GM21825 (cell line): Measurements from ENCODE around the gene SAXO1.

Experiments used
- ATAC-seq: cut with Tn5 transposase; IDR thresholded peaks from one replicate; pipeline ENCODE4 v1.9.1; 2021; ENCODE audit warnings: mild to moderate bottlenecking, moderate library complexity; ENCODE audit not compliant: unreplicated experiment

SAXO1 gene

DNA sequence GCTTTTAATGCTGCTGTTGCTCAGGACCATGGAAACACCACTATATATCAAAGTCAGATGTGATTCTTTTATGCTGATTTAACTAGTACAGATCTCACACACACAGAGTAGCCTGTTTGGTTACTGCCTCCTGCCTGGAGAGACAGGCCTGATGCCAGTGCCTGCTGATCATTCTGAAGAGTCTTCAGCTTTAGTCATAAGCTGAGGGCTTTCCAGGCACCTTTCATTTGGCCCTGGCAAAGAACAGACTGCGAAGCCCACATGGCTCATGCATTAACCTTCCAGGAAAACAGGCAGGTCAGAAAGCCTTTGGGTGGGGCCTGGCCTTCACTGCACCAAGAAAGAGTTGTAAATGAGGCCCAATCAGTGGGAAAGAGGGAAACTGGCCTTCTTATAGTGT is 144.7 kb downstream of the SAXO1 start:
- ATAC-seq = no peak

DNA sequence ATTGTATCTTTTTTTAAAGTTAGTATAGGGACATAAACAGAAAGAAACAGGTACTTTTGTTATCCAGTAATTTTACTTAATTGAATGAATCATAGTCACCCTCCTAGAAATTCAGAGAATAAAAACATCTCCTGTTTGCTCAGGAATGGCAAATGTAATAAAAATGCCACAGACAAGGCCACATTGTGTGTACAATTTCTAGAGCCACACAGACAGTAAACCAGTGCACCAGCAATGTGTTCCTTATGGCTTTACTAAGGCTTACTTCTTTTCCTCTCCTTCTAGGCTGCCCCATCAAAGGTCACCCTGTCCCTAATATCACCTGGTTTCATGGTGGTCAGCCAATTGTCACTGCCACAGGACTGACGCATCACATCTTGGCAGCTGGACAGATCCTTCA is 145.5 kb downstream of the SAXO1 start:
- ATAC-seq = no peak

DNA sequence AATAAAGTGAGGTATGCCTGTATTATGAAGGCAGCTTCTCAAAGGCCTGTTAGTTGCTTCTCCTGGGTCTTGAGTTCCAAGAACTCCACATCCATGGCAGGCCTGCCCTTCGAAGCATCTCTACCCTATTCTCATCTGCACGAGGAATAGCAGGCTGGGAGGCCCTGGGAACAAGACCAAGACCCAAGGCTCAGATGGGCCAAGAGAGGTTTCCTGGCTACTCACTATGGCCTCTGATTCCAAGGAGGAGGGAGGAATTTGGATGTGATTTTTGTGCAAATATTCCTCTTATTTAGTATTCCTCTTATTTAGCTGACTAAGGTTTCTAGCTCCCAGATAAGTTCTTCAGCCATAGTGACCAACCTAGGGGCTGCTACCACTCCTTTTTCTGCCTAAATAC is 151.3 kb downstream of the SAXO1 start:
- ATAC-seq = no peak

DNA sequence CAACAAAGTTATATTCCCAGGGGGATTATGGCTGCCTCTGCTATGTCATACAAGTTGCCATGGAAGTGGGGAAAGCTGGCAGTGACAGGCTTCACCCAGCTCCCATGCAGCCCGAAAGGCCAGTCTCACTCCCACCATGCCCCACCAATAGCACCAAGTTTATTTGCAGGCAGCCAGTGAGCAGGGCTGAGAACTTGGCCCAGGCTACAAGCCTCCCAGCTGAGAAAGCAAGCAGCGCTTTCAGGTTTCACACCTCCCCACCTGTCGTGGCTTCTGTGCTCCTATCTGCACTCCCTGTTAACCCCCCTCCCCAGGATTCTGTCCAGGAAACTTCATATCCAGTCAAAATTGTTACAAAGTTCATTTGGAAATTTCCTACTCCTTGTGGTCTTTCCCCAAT is 155.0 kb downstream of the SAXO1 start:
- no peak for ATAC-seq
